HepG2 (cell line): ENCODE measurements around the gene MT1G. TPM values are rescaled to one million over a fixed set of nuclear protein-coding genes. Genes with fewer than 3 reads are reported as not detected.
A peak's percentile ranks its signal among the peaks of the same experiment; 100 is the strongest.

ENCODE experiments used
- ATF1 ChIP-seq: IDR thresholded peaks from 2 replicates; pipeline ENCODE4 v1.6.1; 2016; ENCODE audit warnings: mild to moderate bottlenecking, control low read depth
- BRCA1 ChIP-seq: sonication (generic); formaldehyde crosslinking; IDR thresholded peaks from 2 replicates; pipeline ENCODE4 v1.4.0; 2020; ENCODE audit warnings: missing genetic modification reagents
- IRX3 ChIP-seq: sonication (generic); formaldehyde crosslinking; IDR thresholded peaks from 2 replicates; pipeline ENCODE4 v1.8.1; 2023; ENCODE audit warnings: mild to moderate bottlenecking, low read depth, missing genetic modification reagents, borderline replicate concordance
- MAX ChIP-seq: IDR thresholded peaks from 2 replicates; pipeline ENCODE4 v1.6.1; 2012; ENCODE audit warnings: inconsistent platforms
- SYNCRIP ChIP-seq: fragments of 200-400 bp; formaldehyde crosslinking; IDR thresholded peaks from 2 replicates; pipeline ENCODE4 v1.6.1; 2018; ENCODE audit warnings: mild to moderate bottlenecking, low read depth, low read length; ENCODE audit not compliant: insufficient read depth
- TARDBP ChIP-seq: sonication (generic); formaldehyde crosslinking; IDR thresholded peaks from 2 replicates; pipeline ENCODE4 v1.8.0; 2022; ENCODE audit warnings: mild to moderate bottlenecking, missing genetic modification reagents
- THAP11 ChIP-seq: IDR thresholded peaks from 2 replicates; pipeline ENCODE4 v1.6.1; 2016; ENCODE audit warnings: missing biosample characterization, missing genetic modification reagents
- ZBTB34 ChIP-seq: sonication (generic); formaldehyde crosslinking; IDR thresholded peaks from 2 replicates; pipeline ENCODE4 v1.8.0; 2022; ENCODE audit warnings: mild to moderate bottlenecking, missing genetic modification reagents
- ZC3H13 ChIP-seq: sonication (generic); formaldehyde crosslinking; IDR thresholded peaks from 2 replicates; pipeline ENCODE4 v1.8.1; 2023; ENCODE audit warnings: mild to moderate bottlenecking, missing genetic modification reagents, moderate library complexity
- ZIK1 ChIP-seq: sonication (generic); formaldehyde crosslinking; IDR thresholded peaks from 2 replicates; pipeline ENCODE4 v1.5.0; 2020; ENCODE audit warnings: mild to moderate bottlenecking, low read depth, missing genetic modification reagents, borderline replicate concordance
- ZNF274 ChIP-seq: sonication (generic); formaldehyde crosslinking; IDR thresholded peaks from 2 replicates; pipeline ENCODE4 v1.5.1; 2020; ENCODE audit warnings: mild to moderate bottlenecking, missing genetic modification reagents
- ZNF44 ChIP-seq: sonication (generic); formaldehyde crosslinking; IDR thresholded peaks from 2 replicates; pipeline ENCODE4 v1.5.1; 2020; ENCODE audit warnings: mild to moderate bottlenecking, missing genetic modification reagents
- ZNF577 ChIP-seq: sonication (generic); formaldehyde crosslinking; IDR thresholded peaks from 2 replicates; pipeline ENCODE4 v1.4.0; 2020; ENCODE audit warnings: mild to moderate bottlenecking, low read depth, missing genetic modification reagents, borderline replicate concordance
- ZSCAN21 ChIP-seq: sonication (generic); formaldehyde crosslinking; IDR thresholded peaks from 2 replicates; pipeline ENCODE4 v1.8.0; 2022; ENCODE audit warnings: mild to moderate bottlenecking, missing genetic modification reagents, moderate library complexity, borderline replicate concordance
- polyA plus RNA-seq, 8 experiments: library from polyadenylated mRNA; depleted of rRNA in 3 of 8; stranded (reverse) in 7 of 8; unstranded in 1 of 8; fragments of >200 nt; fragmentation: Illumina TruSeq in 4 of 8; extraction: Trizol in 4 of 8; gene quantifications; 2 replicates each; pipeline versions ENCODE4 v1.2.1 to v1.2.3, GENCODE V29; 2011 to 2016; ENCODE audit warnings: low read depth in 4 of 8, missing spikeins in 1 of 8, mixed read lengths in 1 of 8; ENCODE audit not compliant: insufficient read depth in 1 of 8
- total RNA-seq, 5 experiments: library from RNA; depleted of rRNA; stranded (reverse); fragments of >200 nt; fragmentation: Illumina TruSeq; extraction: Trizol; gene quantifications; 2 replicates each; pipeline ENCODE4 v1.2.3, GENCODE V29; 2016; ENCODE audit warnings: low read depth in 1 of 5
- TF ChIP-seq, protein P1 (sequence below): sonication (generic); formaldehyde crosslinking; IDR thresholded peaks from 2 replicates; pipeline ENCODE4 v1.5.0; 2020; ENCODE audit warnings: mild to moderate bottlenecking, missing genetic modification reagents
- TF ChIP-seq, protein P2 (sequence below): sonication (generic); formaldehyde crosslinking; IDR thresholded peaks from 2 replicates; pipeline ENCODE4 v1.5.0; 2020; ENCODE audit warnings: mild to moderate bottlenecking, low read depth, missing genetic modification reagents, borderline replicate concordance
- TF ChIP-seq, protein P3 (sequence below): sonication (generic); formaldehyde crosslinking; IDR thresholded peaks from 2 replicates; pipeline ENCODE4 v1.5.1; 2020; ENCODE audit warnings: missing genetic modification reagents, mild to moderate bottlenecking, borderline replicate concordance
- TF ChIP-seq, protein P4 (sequence below): sonication (generic); formaldehyde crosslinking; IDR thresholded peaks from 2 replicates; pipeline ENCODE4 v1.8.0; 2022; ENCODE audit warnings: mild to moderate bottlenecking, missing genetic modification reagents; ENCODE audit not compliant: insufficient replicate concordance

The MT1G gene
- total and polyA plus RNA-seq, 2 of the 13 experiments (the other 11 are each of a cell fraction or from before 2014, with no cell fraction given) = 3.6 to 377 TPM

DNA sequence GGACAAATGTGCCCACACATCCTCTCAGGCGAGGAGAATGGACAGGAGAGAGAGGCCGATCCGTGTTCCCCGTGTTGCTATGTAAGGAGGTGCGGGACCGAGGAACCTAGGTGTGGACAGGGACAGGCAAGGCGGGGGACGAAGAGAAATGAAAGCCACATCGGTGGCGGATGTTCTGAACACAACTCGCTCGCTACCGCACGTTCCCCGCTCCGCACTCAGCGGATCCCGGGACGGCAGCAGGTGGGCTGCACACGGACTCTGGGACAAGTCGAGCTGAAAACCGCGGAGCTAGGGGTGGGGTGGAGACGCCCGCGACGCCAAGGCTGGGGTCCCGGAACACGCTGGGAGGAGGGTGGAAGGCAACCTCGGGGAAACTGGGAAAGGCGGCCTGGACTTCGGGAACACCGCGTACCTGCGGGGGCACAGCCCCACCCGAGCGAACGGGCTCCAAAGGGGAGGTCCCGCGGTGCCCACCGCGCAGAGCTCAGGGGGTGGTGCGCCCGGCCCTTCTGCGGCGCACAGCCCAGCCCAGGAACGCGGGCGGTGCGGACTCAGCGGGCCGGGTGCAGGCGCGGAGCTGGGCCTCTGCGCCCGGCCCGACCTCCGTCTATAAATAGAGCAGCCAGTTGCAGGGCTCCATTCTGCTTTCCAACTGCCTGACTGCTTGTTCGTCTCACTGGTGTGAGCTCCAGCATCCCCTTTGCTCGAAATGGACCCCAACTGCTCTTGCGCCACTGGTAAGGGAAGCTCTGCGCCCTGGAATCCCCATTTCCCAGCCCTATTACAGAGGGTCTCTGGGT is 42.5 kb downstream of the MT1G start, which contains the start of gene MT1E (continued):
- TF ChIP-seq ZC3H13 = no peak
- TF ChIP-seq TARDBP = peak; percentile 69
- no peak for TF ChIP-seq THAP11 (CRISPR knock-in tag)
- peak; percentile 69; the same call in 1 of the 2 replicates for TF ChIP-seq ZIK1 (CRISPR knock-in tag)
- TF ChIP-seq, protein P1, sequence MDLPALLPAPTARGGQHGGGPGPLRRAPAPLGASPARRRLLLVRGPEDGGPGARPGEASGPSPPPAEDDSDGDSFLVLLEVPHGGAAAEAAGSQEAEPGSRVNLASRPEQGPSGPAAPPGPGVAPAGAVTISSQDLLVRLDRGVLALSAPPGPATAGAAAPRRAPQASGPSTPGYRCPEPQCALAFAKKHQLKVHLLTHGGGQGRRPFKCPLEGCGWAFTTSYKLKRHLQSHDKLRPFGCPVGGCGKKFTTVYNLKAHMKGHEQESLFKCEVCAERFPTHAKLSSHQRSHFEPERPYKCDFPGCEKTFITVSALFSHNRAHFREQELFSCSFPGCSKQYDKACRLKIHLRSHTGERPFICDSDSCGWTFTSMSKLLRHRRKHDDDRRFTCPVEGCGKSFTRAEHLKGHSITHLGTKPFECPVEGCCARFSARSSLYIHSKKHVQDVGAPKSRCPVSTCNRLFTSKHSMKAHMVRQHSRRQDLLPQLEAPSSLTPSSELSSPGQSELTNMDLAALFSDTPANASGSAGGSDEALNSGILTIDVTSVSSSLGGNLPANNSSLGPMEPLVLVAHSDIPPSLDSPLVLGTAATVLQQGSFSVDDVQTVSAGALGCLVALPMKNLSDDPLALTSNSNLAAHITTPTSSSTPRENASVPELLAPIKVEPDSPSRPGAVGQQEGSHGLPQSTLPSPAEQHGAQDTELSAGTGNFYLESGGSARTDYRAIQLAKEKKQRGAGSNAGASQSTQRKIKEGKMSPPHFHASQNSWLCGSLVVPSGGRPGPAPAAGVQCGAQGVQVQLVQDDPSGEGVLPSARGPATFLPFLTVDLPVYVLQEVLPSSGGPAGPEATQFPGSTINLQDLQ = peak; percentile 91; the same call in 1 of the 2 replicates
- peak; percentile 90 for TF ChIP-seq ZSCAN21 (CRISPR knock-in tag)
- TF ChIP-seq, protein P2, sequence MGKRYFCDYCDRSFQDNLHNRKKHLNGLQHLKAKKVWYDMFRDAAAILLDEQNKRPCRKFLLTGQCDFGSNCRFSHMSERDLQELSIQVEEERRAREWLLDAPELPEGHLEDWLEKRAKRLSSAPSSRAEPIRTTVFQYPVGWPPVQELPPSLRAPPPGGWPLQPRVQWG (CRISPR knock-in tag) = no peak
- TF ChIP-seq ZNF577 (CRISPR knock-in tag) = no peak
- TF ChIP-seq BRCA1 (CRISPR knock-in tag) = no peak
- no peak for TF ChIP-seq ATF1
- TF ChIP-seq ZNF274 = peak; percentile 16; the same call in 1 of the 2 replicates
- TF ChIP-seq, protein P3, sequence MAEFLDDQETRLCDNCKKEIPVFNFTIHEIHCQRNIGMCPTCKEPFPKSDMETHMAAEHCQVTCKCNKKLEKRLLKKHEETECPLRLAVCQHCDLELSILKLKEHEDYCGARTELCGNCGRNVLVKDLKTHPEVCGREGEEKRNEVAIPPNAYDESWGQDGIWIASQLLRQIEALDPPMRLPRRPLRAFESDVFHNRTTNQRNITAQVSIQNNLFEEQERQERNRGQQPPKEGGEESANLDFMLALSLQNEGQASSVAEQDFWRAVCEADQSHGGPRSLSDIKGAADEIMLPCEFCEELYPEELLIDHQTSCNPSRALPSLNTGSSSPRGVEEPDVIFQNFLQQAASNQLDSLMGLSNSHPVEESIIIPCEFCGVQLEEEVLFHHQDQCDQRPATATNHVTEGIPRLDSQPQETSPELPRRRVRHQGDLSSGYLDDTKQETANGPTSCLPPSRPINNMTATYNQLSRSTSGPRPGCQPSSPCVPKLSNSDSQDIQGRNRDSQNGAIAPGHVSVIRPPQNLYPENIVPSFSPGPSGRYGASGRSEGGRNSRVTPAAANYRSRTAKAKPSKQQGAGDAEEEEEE = no peak
- no peak for TF ChIP-seq ZBTB34 (CRISPR knock-in tag)
- TF ChIP-seq SYNCRIP = no peak
- TF ChIP-seq IRX3 (CRISPR knock-in tag) = peak; percentile 18; the same call in 1 of the 2 replicates
- peak; percentile 43; the same call in 1 of the 2 replicates for TF ChIP-seq MAX
- TF ChIP-seq ZNF44 (CRISPR knock-in tag) = no peak
- TF ChIP-seq, protein P4, sequence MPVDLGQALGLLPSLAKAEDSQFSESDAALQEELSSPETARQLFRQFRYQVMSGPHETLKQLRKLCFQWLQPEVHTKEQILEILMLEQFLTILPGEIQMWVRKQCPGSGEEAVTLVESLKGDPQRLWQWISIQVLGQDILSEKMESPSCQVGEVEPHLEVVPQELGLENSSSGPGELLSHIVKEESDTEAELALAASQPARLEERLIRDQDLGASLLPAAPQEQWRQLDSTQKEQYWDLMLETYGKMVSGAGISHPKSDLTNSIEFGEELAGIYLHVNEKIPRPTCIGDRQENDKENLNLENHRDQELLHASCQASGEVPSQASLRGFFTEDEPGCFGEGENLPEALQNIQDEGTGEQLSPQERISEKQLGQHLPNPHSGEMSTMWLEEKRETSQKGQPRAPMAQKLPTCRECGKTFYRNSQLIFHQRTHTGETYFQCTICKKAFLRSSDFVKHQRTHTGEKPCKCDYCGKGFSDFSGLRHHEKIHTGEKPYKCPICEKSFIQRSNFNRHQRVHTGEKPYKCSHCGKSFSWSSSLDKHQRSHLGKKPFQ (CRISPR knock-in tag) = peak; percentile 25
